GM19328 (cell line): ENCODE results near the gene LRTM2.

Source experiments
- ATAC-seq: cut with Tn5 transposase; IDR thresholded peaks from one replicate; pipeline ENCODE4 v1.9.1; 2021; ENCODE audit warnings: mild to moderate bottlenecking, moderate library complexity; ENCODE audit not compliant: unreplicated experiment

LRTM2 gene

GRCh38 chr12:1797991-1798640 is 22.2 kb upstream of the LRTM2 start:
- no peak for ATAC-seq

GRCh38 chr12:1798641-1799020 is 21.7 kb upstream of the LRTM2 start:
- ATAC-seq, result no peak

GRCh38 chr12:1799051-1799881 is 21.1 kb upstream of the LRTM2 start:
- ATAC-seq, result no peak

GRCh38 chr12:1799882-1800400 is 20.4 kb upstream of the LRTM2 start:
- ATAC-seq, result no peak

- ATAC-seq, result no peak
Observed at GRCh38 chr12:1800401-1801302, 19.7 kb upstream of the LRTM2 start.

GRCh38 chr12:1801303-1801975 is 18.9 kb upstream of the LRTM2 start:
- ATAC-seq, result no peak

- ATAC-seq, result no peak
Observed at GRCh38 chr12:1803736-1804135, 16.6 kb upstream of the LRTM2 start.

- peak; percentile 64 for ATAC-seq
Observed at GRCh38 chr12:1804545-1805332, 15.6 kb upstream of the LRTM2 start.

GRCh38 chr12:1805441-1806081 is 14.8 kb upstream of the LRTM2 start:
- no peak for ATAC-seq

- no peak for ATAC-seq
Observed at GRCh38 chr12:1806301-1807086, 13.9 kb upstream of the LRTM2 start.

- no peak for ATAC-seq
Observed at GRCh38 chr12:1807087-1807860, 13.1 kb upstream of the LRTM2 start.

GRCh38 chr12:1808036-1808797 is 12.1 kb upstream of the LRTM2 start:
- no peak for ATAC-seq

GRCh38 chr12:1808798-1809480 is 11.4 kb upstream of the LRTM2 start:
- ATAC-seq, result no peak

- ATAC-seq, result no peak
Observed at GRCh38 chr12:1809591-1810190, 10.7 kb upstream of the LRTM2 start.

GRCh38 chr12:1810201-1810930 is 10.0 kb upstream of the LRTM2 start:
- ATAC-seq, result no peak

- no peak for ATAC-seq
Observed at GRCh38 chr12:1810931-1811280, 9.5 kb upstream of the LRTM2 start.
